ENCODE data around the gene PADI2. TPM values are rescaled to one million over a fixed set of nuclear protein-coding genes. Genes with fewer than 3 reads are reported as not detected.

PADI2 gene
- total RNA-seq, 1 experiment from 2014 or later, result 14.0 TPM

- H3K4me2 ChIP-seq, result no peak overlapping the region
- ChIA-PET POLR2A (ENCODE audit: unreplicated experiment) (interaction anchor here (0.7 kb wide), 1 partner anchor 212 kb away, joined by 4 read pairs; no protein-coding TSS in a partner anchor), CTCF (no interaction called here)
- intact Hi-C loops (cut with micrococcal nuclease; ENCODE audit: unreplicated experiment), result no loop called here
- no peaks in the 10 kb centered on the region for H4K20me1 ChIP-seq (ENCODE audit: insufficient read depth)
- no peaks in the 10 kb centered on the region for H3K36me3 ChIP-seq (ENCODE audit: low read depth)
- H3K9me2 ChIP-seq (ENCODE audit: insufficient read depth), result no peaks in the 10 kb centered on the region
- H3K4me3 ChIP-seq, result no peak overlapping the region
- H2AFZ ChIP-seq, result no peak overlapping the region
- H3K79me2 ChIP-seq (ENCODE audit: low read depth), result no peaks in the 10 kb centered on the region
- H3K27me3 ChIP-seq (ENCODE audit: insufficient read depth, low read depth), result no peaks in the 10 kb centered on the region
- no peak for DNase-seq
- peaks cover 4% of the 10 kb centered on the region; the same call in 1 of the 2 replicates for H3K4me1 ChIP-seq (replicated peaks; ENCODE audit: insufficient read depth)
- no peak for TF ChIP-seq EZH2 (IDR thresholded peaks at IDR 0.05; ENCODE audit: low read depth)
- TF ChIP-seq CTCF (conservative IDR thresholded peaks at IDR 0.05), result no peak
- no peaks in the 10 kb centered on the region for H3K9me3 ChIP-seq (ENCODE audit: insufficient read depth, low read depth)
- H3K27ac ChIP-seq, result no peak overlapping the region
- no TSS peak for BruUV-seq (replicated peaks)
- H3F3A ChIP-seq (ENCODE audit: insufficient read depth, low read depth), result no peaks in the 10 kb centered on the region
These were observed 1.6 kb downstream of the PADI2 start for GRCh38 chr1:17117451-17118265.

- Histone ChIP-seq H3K4me3 (no peak overlapping the region), H2AFZ (no peak overlapping the region), H3K27ac (no peak overlapping the region), H3K4me1 (replicated peaks; ENCODE audit: insufficient read depth) (peaks cover 4% of the 10 kb centered on the region; the same call in 1 of the 2 replicates), H3F3A (ENCODE audit: insufficient read depth, low read depth) (no peaks in the 10 kb centered on the region), H3K9me2 (ENCODE audit: insufficient read depth) (no peaks in the 10 kb centered on the region), H3K4me2 (no peak overlapping the region), H3K36me3 (ENCODE audit: low read depth) (no peaks in the 10 kb centered on the region), H3K27me3 (ENCODE audit: insufficient read depth, low read depth) (no peaks in the 10 kb centered on the region), H3K9me3 (ENCODE audit: insufficient read depth, low read depth) (no peaks in the 10 kb centered on the region), H4K20me1 (ENCODE audit: insufficient read depth) (no peaks in the 10 kb centered on the region), H3K79me2 (ENCODE audit: low read depth) (no peaks in the 10 kb centered on the region)
- ChIA-PET CTCF (no interaction called here), POLR2A (ENCODE audit: unreplicated experiment) (no interaction called here)
- DNase-seq, result no peak
- TF ChIP-seq EZH2 (IDR thresholded peaks at IDR 0.05; ENCODE audit: low read depth) (no peak), CTCF (conservative IDR thresholded peaks at IDR 0.05) (no peak)
- no TSS peak for BruUV-seq (replicated peaks)
- intact Hi-C loops (cut with micrococcal nuclease; ENCODE audit: unreplicated experiment), result no loop called here
These were observed 2.6 kb downstream of the PADI2 start for GRCh38 chr1:17116643-17117042.

GRCh38 chr1:17113963-17114362, 5.3 kb downstream of the PADI2 start:
- Histone ChIP-seq H3F3A (ENCODE audit: insufficient read depth, low read depth) (no peaks in the 10 kb centered on the region), H3K27ac (no peak overlapping the region), H3K9me3 (ENCODE audit: insufficient read depth, low read depth) (no peaks in the 10 kb centered on the region), H4K20me1 (ENCODE audit: insufficient read depth) (no peaks in the 10 kb centered on the region), H3K4me3 (no peak overlapping the region), H2AFZ (no peak overlapping the region), H3K36me3 (ENCODE audit: low read depth) (no peaks in the 10 kb centered on the region), H3K9me2 (ENCODE audit: insufficient read depth) (no peaks in the 10 kb centered on the region), H3K4me2 (no peak overlapping the region), H3K27me3 (ENCODE audit: insufficient read depth, low read depth) (no peaks in the 10 kb centered on the region), H3K79me2 (ENCODE audit: low read depth) (no peaks in the 10 kb centered on the region), H3K4me1 (replicated peaks; ENCODE audit: insufficient read depth) (peaks cover 4% of the 10 kb centered on the region; the same call in 1 of the 2 replicates)
- TF ChIP-seq CTCF (conservative IDR thresholded peaks at IDR 0.05), result no peak
- no peak for TF ChIP-seq EZH2 (IDR thresholded peaks at IDR 0.05; ENCODE audit: low read depth)
- CTCF ChIA-PET, result interaction anchor here (0.5 kb wide), 1 partner anchor 25 kb away, joined by 3 read pairs; no protein-coding TSS in a partner anchor
- POLR2A ChIA-PET (ENCODE audit: unreplicated experiment), result interaction anchor here (0.6 kb wide), 1 partner anchor 131 kb away, joined by 5 read pairs; no protein-coding TSS in a partner anchor
- BruUV-seq (replicated peaks), result no TSS peak
- intact Hi-C loops (cut with micrococcal nuclease; ENCODE audit: unreplicated experiment), result no loop called here
- DNase-seq, result no peak

Measured in PC-9 (cell line).